ENCODE measurements around the gene SPATC1L.

DNA sequence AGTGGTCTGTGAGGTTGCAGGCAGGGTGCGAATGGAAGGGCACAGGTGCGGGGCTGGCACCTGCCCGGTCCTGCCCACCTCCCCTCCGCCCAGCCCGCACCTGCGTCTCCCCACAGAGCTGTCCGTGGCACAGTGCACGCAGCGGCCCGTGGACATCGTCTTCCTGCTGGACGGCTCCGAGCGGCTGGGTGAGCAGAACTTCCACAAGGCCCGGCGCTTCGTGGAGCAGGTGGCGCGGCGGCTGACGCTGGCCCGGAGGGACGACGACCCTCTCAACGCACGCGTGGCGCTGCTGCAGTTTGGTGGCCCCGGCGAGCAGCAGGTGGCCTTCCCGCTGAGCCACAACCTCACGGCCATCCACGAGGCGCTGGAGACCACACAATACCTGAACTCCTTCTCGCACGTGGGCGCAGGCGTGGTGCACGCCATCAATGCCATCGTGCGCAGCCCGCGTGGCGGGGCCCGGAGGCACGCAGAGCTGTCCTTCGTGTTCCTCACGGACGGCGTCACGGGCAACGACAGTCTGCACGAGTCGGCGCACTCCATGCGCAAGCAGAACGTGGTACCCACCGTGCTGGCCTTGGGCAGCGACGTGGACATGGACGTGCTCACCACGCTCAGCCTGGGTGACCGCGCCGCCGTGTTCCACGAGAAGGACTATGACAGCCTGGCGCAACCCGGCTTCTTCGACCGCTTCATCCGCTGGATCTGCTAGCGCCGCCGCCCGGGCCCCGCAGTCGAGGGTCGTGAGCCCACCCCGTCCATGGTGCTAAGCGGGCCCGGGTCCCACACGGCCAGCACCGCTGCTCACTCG lies 52.2 kb downstream of the SPATC1L start:
- TF ChIP-seq GATA2 (IDR thresholded peaks at IDR 0.05; ENCODE audit: low read depth, low read length) (no peak), GATA3 (IDR thresholded peaks at IDR 0.05; ENCODE audit: low read depth, low read length) (no peak)
